Stimulated activated CD4-positive, alpha-beta T cell treated with anti-CD3 and anti-CD28 coated beads, Interleukin-15, amount 100 ng/mL, for 1 hour (primary cell): ENCODE results near the gene ZNF326.
"Not testable (repeated sequence)": the region's sequence is repeated elsewhere in the genome, so short reads cannot be mapped to it uniquely, and the experiment has no call there.

Experiments used
- DNase-seq, 2 donors: peaks; one replicate each; pipeline ENCODE4 v3.0.0-alpha.2; 2020; ENCODE audit warnings: low read depth in 1 of 2, low spot score in 1 of 2

Gene ZNF326

DNA sequence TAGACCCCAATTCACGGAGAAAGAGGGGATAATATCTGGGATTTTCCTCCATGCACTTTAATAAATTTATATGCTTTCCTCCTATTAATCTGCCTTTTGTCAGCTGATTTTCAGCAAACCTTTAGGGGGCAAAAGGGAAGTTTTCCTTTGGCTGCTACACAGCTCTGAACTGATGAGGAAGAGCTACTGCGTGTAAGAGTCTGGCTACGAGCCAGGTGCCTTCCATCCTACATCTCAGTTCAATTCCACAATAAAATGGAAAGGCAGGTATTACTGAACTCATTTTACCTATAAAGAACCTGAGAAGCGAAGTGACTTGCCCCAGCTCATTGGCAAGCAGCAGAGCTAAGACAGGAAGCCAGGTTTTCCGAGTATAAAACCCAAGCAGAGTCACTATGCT lies 28.3 kb upstream of the ZNF326 start:
- no peak for DNase-seq

GRCh38 chr1:89971600-89971999 lies 23.3 kb upstream of the ZNF326 start:
- no peak for DNase-seq

- no peak for DNase-seq
These were observed 22.9 kb upstream of the ZNF326 start for GRCh38 chr1:89972024-89972423.

DNA sequence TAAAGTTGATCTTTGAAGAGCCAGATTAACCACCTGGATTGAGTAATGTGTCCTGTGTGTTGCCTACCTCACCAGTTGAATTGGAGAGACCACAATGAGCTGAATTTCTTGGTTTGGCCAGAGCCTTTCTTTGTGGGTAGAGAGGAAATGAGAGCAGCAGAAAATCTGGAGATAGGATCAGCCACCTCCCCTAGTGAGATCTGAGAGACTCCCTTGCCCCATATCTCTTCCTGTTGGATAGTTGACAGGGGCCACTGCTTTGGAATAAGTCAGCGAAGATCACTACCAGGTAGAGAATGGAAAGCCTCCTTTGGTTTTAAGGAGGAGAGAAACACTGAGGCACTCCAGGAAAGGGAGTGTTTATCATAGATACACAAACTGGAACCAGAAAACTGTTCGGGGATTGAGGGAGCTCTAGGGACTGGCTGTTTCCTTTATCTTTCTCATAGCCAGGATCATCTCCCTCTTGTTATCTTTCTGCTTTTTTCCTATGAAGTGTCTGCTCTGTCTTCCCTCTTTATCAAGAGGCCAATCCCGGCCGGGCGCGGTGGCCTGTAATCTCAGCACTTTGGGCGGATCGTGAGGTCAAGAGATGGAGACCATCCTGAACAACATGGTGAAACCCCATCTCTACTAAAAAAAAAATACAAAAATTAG lies 21.3 kb upstream of the ZNF326 start:
- no peak for DNase-seq

- no peak for DNase-seq
These were observed 20.7 kb upstream of the ZNF326 start for GRCh38 chr1:89974256-89974655.

DNA sequence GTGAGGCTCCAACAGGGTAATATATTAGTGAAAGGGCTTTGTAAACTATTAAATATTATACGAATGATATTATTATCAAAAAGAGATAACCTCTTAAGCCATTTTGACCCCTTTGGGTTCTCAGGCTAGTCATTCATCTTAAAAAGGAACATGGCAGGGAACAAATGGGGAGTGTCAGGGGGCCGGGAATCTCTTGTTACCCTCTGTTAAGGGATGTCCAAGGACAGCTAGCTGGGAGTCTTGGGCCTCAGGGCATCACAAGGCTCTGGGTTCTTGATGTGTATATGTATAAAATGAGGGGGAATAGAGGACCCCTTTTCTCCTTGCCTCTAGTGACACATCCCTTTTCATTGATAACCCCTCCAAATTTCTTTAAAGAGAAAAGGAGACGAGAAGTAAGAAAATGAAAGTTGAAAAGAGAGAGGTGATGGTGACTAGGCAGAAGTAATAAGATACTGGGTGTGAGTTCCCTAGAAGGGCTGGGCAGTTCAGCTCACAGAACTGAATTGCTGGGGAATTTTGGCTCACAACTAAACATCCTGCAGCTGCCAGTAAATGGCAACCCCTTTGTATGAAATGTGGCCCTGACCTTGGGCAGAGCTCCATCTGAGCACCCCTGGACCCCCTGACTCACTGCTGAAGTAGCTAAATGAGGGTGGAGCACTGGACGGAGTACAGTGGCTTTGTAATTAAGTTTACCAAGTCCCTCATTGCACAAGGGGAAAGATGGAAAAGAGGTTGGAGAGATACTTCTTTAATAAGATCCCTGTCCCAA lies 20.0 kb upstream of the ZNF326 start:
- DNase-seq, result no peak

GRCh38 chr1:89975540-89976125 lies 19.3 kb upstream of the ZNF326 start:
- DNase-seq, result no peak

DNA sequence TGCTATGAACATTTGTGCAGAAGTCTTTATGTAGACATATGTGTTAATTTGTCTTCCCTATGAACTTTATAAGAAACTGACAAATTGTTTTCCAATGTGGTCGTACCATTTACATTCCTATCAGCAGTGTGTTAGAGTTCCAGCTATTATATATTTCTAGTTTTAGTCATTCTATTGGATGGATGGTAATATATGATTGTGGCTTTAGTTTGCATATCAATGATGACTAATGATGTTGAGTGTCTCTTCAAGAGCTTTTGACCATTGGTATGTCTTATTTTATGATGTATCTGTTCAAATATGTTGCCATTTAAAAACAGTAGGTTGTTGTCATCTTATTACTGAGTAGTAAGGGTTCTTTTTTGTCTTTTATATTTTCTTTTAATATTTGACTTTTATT lies 16.2 kb upstream of the ZNF326 start:
- DNase-seq, result no peak

GRCh38 chr1:89980605-89981004 lies 14.3 kb upstream of the ZNF326 start:
- no peak for DNase-seq

DNA sequence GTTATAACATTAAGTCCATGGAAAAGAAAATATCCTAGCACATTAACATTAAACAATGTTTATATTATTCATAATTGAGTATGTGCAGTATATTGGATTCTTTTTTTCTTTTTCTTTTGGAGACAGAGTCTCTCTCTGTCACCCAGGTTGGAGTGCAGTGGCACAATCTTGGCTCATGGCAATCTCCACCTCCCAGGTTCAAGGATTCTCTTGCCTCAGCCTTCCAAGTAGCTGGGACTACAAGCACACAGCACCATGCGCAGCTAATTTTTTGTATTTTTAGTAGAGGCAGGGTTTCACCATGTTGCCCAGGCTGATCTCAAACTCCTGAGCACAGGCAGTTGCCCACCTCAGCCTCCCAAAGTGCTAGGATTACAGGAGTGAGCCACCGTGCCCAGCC lies 12.1 kb upstream of the ZNF326 start:
- not testable (repeated sequence) for DNase-seq

- not testable (repeated sequence) for DNase-seq
These were observed 10.3 kb upstream of the ZNF326 start for GRCh38 chr1:89984564-89985116.

DNA sequence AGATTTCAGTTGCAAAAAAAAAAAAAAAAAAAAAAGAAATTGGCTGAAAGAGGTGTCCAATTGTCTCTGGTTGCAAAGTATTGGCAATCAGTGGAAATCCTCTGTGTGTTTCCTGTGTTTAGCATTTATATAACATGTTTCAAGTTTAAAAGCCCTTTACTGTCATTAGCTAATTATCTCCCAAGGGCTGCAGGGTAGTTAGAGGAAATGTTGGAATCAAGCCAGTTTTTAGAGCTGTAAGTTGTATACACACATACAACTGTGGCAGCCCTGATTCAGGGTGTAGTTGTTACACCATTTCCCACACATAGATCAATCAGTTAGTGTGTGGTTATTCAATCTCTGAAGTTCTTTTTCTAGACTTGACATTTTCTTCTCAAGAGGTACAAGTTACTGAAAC lies 8.9 kb upstream of the ZNF326 start:
- DNase-seq, result no peak

DNA sequence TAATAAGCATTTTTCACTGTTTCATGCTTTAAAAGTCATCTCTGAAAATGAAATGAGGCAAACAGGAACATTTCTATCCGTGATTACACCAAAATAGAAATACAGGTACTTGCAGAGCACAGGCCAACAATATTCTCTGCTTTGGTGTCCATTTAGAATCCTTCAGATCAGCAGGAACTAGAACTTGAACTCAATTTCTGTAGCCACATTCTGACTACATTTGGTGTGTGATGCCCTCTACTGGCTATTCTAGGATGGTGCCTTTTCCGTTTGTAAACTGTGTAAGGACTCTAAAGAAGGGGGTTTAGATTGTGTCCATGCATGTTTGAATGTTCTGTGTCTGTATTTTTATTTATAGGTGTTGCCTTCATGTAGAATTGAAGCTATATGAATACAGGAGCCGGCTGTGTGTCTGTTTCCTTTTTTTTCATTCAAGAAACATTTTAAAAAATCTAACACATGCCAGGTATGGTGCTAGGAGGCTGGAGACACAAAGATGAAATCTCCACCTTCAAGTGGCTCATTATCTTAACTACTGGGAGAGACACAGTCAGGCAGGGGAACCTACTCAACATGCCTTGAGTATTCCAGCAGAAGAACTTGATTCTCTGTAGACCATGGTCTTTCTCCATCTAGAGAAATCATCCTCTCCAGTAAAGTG lies 7.6 kb upstream of the ZNF326 start:
- DNase-seq, result no peak

DNA sequence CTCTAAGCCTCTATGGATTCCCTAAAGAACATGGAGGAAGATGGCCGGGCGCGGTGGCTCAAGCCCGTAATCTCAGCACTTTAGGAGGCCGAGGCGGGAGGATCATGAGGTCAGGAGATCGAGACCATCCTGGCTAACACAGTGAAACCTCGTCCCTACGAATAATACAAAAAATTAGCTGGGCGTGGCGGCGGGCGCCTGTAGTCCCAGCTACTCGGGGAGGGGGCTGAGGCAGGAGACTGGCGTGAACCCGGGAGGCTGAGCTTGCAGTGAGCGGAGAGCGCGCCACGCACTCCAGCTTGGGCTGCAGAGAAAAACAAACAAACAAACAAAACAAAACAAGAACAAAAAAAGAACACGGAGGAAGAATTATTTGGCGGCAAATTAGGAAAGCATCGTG lies 5.8 kb upstream of the ZNF326 start:
- no peak for DNase-seq

DNA sequence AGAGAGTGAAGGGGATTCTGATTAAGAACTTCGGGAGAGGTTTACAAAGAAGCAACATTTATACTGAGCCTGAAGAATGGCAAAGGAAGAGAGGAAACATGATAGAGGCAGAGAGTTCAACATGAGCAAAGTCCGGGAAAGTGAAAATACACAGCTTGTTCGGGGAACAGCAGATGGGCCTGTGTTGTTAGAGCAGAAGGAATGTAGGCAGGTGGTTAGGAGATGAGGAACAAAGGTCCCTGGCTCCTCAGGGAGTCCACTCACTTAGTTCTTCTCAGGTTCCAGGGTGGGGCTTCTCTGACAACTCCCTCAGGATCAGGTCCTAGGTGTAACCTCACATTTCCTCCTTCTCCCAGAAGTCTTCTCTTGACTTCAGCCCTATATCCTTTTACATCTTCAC lies 5.1 kb upstream of the ZNF326 start:
- DNase-seq, result no peak

DNA sequence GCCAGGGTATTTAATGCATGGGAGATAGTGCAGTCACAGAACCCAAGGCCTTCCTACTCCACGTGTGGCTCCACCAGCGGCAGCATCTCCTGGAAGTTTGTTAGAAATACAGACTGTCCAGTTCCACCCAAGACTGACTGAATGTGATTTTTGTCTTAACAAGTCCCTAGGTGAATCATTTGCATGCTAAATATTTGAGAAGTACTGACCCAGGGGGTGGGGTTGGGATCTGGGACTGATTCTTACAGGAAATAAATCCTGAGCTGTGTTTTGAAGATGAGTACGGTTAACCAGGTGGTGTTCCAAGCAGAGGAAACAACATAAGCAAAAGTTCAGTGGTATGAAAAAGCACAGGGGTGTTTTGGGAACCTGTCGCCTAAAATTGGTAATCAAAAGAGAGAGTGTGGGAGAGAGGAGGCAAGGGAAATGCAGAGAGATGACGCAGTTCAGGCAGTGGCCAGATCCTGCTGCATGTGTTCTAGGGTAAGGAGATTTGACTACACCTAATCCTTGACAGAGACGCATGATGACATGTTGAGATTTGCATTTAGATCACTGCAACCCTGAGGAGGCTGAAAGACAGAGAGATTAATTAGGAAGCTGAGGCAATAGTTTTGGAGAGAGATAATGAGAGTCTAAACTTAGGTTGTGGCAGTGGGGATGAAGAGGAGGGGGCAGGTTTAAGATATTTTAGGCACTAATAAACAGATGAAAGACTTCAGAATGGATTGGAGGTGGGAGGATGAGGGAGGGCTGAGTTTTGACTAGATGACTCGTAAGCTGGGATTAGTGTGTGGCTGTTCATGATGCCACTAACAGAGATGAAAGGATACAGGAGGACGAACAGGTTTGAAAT lies 3.7 kb upstream of the ZNF326 start:
- DNase-seq, result no peak

DNA sequence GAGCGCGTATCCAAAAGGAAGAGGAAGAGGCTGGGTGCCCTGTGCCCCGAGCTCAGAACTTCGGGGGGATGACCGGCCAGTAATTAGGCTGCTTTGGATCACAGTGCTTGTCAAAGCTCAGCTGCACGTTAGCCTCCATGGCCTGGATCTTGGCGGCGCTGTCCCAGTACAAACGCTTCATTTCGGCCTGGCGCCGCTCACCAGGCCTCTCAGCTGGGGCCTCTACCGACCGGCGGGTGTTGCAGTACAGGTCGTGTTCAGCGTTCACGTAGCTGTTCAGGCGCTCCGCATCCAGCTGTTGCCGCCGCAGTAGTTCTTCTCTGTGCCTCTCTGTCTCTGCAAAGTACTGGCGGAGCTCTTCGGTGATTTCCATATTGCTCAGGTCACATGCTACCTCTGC lies 1.4 kb upstream of the ZNF326 start:
- DNase-seq, result no peak

DNA sequence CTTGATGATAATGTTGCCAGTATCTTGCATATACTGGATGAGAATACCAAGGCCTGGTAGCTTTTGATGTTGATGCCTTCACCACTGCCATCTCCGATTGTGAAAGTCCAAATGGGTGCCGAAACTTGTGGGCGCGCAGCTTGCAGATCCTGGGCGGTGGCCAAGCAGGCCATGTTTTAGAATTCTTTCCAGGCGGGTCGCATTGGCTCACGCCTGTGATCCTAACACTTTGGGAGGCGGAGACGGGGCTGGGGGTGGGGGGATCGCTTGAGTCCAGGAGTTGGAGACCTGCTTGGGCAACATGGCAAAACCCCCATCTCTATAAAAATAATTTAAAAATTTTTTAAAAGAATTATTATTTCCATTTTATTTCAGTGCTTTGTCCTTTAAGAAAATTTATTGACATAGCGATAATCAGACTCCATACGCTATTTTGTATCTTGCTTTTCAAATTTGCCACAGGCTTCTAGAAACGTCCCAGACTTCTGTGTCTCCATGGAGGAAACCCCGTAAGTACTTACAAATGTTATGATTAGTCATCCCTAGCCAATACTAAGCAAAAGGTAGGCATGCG lies 592 bp upstream of the ZNF326 start:
- no peak for DNase-seq

- DNase-seq, result no peak
These were observed 914 bp downstream of the ZNF326 start for GRCh38 chr1:89995598-89996449.
